Measurements from ENCODE around the gene KLRC1. TPM values are rescaled to one million over a fixed set of nuclear protein-coding genes. Genes with fewer than 3 reads are reported as not detected.

Gene KLRC1
- total and polyA plus RNA-seq, 2 donors (not counting 1 experiment from before 2014, with no cell fraction given) = not detected

DNA sequence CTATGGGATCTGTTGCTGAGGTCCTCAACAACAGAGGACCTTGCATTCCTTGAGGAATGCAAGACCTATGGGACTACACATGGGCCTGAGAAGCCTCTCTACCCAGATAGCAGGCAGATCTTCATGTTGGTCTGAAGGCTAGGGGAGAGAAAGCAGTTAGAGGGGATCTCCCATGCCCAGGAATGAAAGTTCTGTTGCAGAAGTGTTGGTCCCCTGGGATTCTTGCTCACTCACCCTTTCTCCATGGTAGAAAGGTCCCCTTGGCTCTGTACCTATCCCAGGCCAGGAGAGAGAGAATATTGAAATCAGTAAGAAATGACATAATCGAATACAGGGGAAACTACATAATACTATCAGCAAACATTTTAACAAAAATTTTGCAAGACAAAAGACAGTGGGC, 16.5 kb upstream of the KLRC1 start:
- Histone ChIP-seq H3K9ac (ENCODE audit: insufficient read depth, low read length) (no peak overlapping the region), H3K79me2 (ENCODE audit: control insufficient read depth, insufficient read depth, low read length) (no peaks in the 10 kb centered on the region), H3K4me2 (ENCODE audit: extremely low read depth, insufficient read depth, low read length) (no peak overlapping the region), H3K9me3 (ENCODE audit: control insufficient read depth, insufficient read depth, low read depth, low read length) (no peaks in the 10 kb centered on the region), H3K27ac (ENCODE audit: insufficient read depth, low read length) (no peak overlapping the region), H2AFZ (ENCODE audit: low read length) (no peak overlapping the region), H4K20me1 (ENCODE audit: control insufficient read depth, extremely low read depth, insufficient read depth, low read length) (no peaks in the 10 kb centered on the region), H3K4me1 (ENCODE audit: control insufficient read depth, extremely low read depth, insufficient read depth, low read length) (no peaks in the 10 kb centered on the region), H3K27me3 (ENCODE audit: control insufficient read depth, insufficient read depth, low read length) (no peaks in the 10 kb centered on the region), H3K4me3 (replicated peaks in 1 of 4; ENCODE audit: control extremely low read depth in 1 of 4, insufficient read depth in 1 of 4, low read depth in 3 of 4, low read length in 4 of 4) (no peak overlapping the region), H3K36me3 (ENCODE audit: control insufficient read depth, insufficient read depth, low read length) (no peaks in the 10 kb centered on the region)
- no peak for DNase-seq (ENCODE audit: low read depth in 2 of 2)
- TF ChIP-seq CTCF (conservative IDR thresholded peaks at IDR 0.05 in 1 of 2, IDR thresholded peaks at IDR 0.05 in 1 of 2; ENCODE audit: low read depth in 1 of 2, low read length in 2 of 2) (no peak), EZH2 (IDR thresholded peaks at IDR 0.05; ENCODE audit: low read length, missing control alignments) (no peak)

DNA sequence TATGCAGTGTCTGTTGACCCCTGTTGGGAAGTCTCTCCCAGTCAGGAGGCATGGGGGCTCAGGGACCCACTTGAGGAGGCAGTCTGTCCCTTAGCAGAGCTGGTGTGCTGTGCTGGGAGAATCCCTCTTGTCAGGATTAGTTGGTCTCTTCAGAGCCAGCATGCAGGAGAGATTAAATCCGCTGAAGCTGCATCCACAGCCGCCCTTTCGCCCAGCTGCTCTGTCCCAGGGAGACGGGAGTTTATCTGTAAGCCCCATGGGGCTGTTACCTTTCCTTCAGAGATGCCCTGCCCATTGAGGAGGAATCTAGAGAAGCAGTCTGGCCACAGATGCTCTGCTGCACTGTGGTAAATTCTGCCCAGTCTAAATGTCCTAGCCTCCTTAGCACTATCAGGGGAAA, 13.1 kb upstream of the KLRC1 start:
- Histone ChIP-seq H3K4me2 (ENCODE audit: extremely low read depth, insufficient read depth, low read length) (no peak overlapping the region), H4K20me1 (ENCODE audit: control insufficient read depth, extremely low read depth, insufficient read depth, low read length) (no peaks in the 10 kb centered on the region), H3K4me3 (replicated peaks in 1 of 4; ENCODE audit: control extremely low read depth in 1 of 4, insufficient read depth in 1 of 4, low read depth in 3 of 4, low read length in 4 of 4) (no peak overlapping the region), H3K9ac (ENCODE audit: insufficient read depth, low read length) (no peak overlapping the region), H3K27ac (ENCODE audit: insufficient read depth, low read length) (no peak overlapping the region), H3K27me3 (ENCODE audit: control insufficient read depth, insufficient read depth, low read length) (no peaks in the 10 kb centered on the region), H3K36me3 (ENCODE audit: control insufficient read depth, insufficient read depth, low read length) (no peaks in the 10 kb centered on the region), H3K79me2 (ENCODE audit: control insufficient read depth, insufficient read depth, low read length) (no peaks in the 10 kb centered on the region), H3K4me1 (ENCODE audit: control insufficient read depth, extremely low read depth, insufficient read depth, low read length) (no peaks in the 10 kb centered on the region), H2AFZ (ENCODE audit: low read length) (no peak overlapping the region), H3K9me3 (ENCODE audit: control insufficient read depth, insufficient read depth, low read depth, low read length) (no peaks in the 10 kb centered on the region)
- TF ChIP-seq CTCF (conservative IDR thresholded peaks at IDR 0.05 in 1 of 2, IDR thresholded peaks at IDR 0.05 in 1 of 2; ENCODE audit: low read depth in 1 of 2, low read length in 2 of 2) (no peak), EZH2 (IDR thresholded peaks at IDR 0.05; ENCODE audit: low read length, missing control alignments) (no peak)
- DNase-seq (ENCODE audit: low read depth in 2 of 2) = no peak

GRCh38 chr12:10457760-10458159, 4.6 kb upstream of the KLRC1 start:
- H3K4me3 ChIP-seq (replicated peaks in 1 of 4; ENCODE audit: control extremely low read depth in 1 of 4, insufficient read depth in 1 of 4, low read depth in 3 of 4, low read length in 4 of 4) = no peak overlapping the region
- no peaks in the 10 kb centered on the region for H4K20me1 ChIP-seq (ENCODE audit: control insufficient read depth, extremely low read depth, insufficient read depth, low read length)
- H3K9me3 ChIP-seq (ENCODE audit: control insufficient read depth, insufficient read depth, low read depth, low read length) = no peaks in the 10 kb centered on the region
- no peaks in the 10 kb centered on the region for H3K27me3 ChIP-seq (ENCODE audit: control insufficient read depth, insufficient read depth, low read length)
- no peak overlapping the region for H3K9ac ChIP-seq (ENCODE audit: insufficient read depth, low read length)
- H3K4me1 ChIP-seq (ENCODE audit: control insufficient read depth, extremely low read depth, insufficient read depth, low read length) = no peaks in the 10 kb centered on the region
- no peaks in the 10 kb centered on the region for H3K36me3 ChIP-seq (ENCODE audit: control insufficient read depth, insufficient read depth, low read length)
- no peak overlapping the region for H3K4me2 ChIP-seq (ENCODE audit: extremely low read depth, insufficient read depth, low read length)
- no peak overlapping the region for H2AFZ ChIP-seq (ENCODE audit: low read length)
- TF ChIP-seq CTCF (conservative IDR thresholded peaks at IDR 0.05 in 1 of 2, IDR thresholded peaks at IDR 0.05 in 1 of 2; ENCODE audit: low read depth in 1 of 2, low read length in 2 of 2) (no peak), EZH2 (IDR thresholded peaks at IDR 0.05; ENCODE audit: low read length, missing control alignments) (no peak)
- H3K79me2 ChIP-seq (ENCODE audit: control insufficient read depth, insufficient read depth, low read length) = no peaks in the 10 kb centered on the region
- H3K27ac ChIP-seq (ENCODE audit: insufficient read depth, low read length) = no peak overlapping the region
- no peak for DNase-seq (ENCODE audit: low read depth in 2 of 2)
